K562 (cell line): ENCODE measurements around the gene CA6. TPM values are rescaled to one million over a fixed set of nuclear protein-coding genes. Genes with fewer than 3 reads are reported as not detected.

Experiments
- ATAC-seq: fragments of 200-7000 bp; cut with Tn5 transposase; 3 replicates; pipeline ENCODE4 v1.9.1; 2020; ENCODE audit warnings: moderate library complexity
- BruUV-seq: library from RNA; stranded (reverse); fragments of 400-500 nt; replicated peaks from 2 replicates; lab custom pipeline; 2021; lab: Mats Ljungman, UMichigan
- CTCF ChIA-PET: fragments of 300-600 bp; formaldehyde crosslinking; extraction: SDS; loops from one replicate; lab custom pipeline; 2021; ENCODE audit warnings: low intra/inter-chr PET ratio; lab: Yijun Ruan, JAX
- POLR2A ChIA-PET: fragments of 300-600, 350-650 bp; sonication (Branson Sonifier 250); formaldehyde crosslinking; extraction: SDS; loops from one replicate; lab custom pipeline; 2021; ENCODE audit warnings: antibody characterized with exemption, inconsistent platforms; lab: Yijun Ruan, JAX
- DNase-seq, 4 experiments: peaks; one replicate each; pipeline versions ENCODE4 v3.0.0 to v3.0.0-alpha.2; 2011 to 2018; ENCODE audit warnings: low spot score in 3 of 4, mixed read lengths in 3 of 4; ENCODE audit errors: extremely low read depth in 1 of 4
- FAIRE-seq: peaks from 2 replicates; lab custom pipeline; 2011; peaks lifted over from hg19 to GRCh38; lab: Jason Lieb, UNC
- H2AFZ ChIP-seq: 2 replicates; pipeline ENCODE4 v1.6.0; 2011; ENCODE audit warnings: low read depth, low read length, control low read depth, inconsistent platforms
- H3K27ac ChIP-seq: fragments of 200-600 bp; 3 replicates; pipeline ENCODE4 v1.8.0; 2011; ENCODE audit warnings: low read depth, mild to moderate bottlenecking, control low read depth, inconsistent platforms, low read length, moderate library complexity, mixed read lengths; ENCODE audit errors: extremely low read depth
- H3K27me3 ChIP-seq, 2 experiments: fragments of 300-600 bp in 1 of 2; 2 replicates in 1 of 2; 3 replicates in 1 of 2; pipeline versions ENCODE4 v1.6.0 to v1.8.0; 2011; ENCODE audit warnings: inconsistent platforms in 2 of 2, low read length in 2 of 2, mild to moderate bottlenecking in 1 of 2, mixed read lengths in 1 of 2, moderate library complexity in 1 of 2; ENCODE audit not compliant: control insufficient read depth in 2 of 2, insufficient read depth in 2 of 2
- H3K36me3 ChIP-seq: fragments of 300-600 bp; 3 replicates; pipeline ENCODE4 v1.8.0; 2011; ENCODE audit warnings: mild to moderate bottlenecking, low read length, inconsistent platforms; ENCODE audit not compliant: control insufficient read depth, insufficient read depth
- H3K4me1 ChIP-seq, 2 experiments: fragments of 200-600 bp in 1 of 2; replicated peaks in 1 of 2; 2 replicates in 1 of 2; 3 replicates in 1 of 2; pipeline versions ENCODE4 v1.5.1 to v1.8.0; 2011; ENCODE audit warnings: inconsistent platforms in 2 of 2, low read length in 2 of 2, mild to moderate bottlenecking in 1 of 2, mixed read lengths in 1 of 2, moderate library complexity in 1 of 2; ENCODE audit not compliant: control insufficient read depth in 2 of 2, insufficient read depth in 2 of 2
- H3K4me2 ChIP-seq: 2 replicates; pipeline ENCODE4 v1.6.1; 2011; ENCODE audit warnings: low read length, control low read depth, inconsistent platforms, mixed read lengths; ENCODE audit not compliant: insufficient read depth
- H3K4me3 ChIP-seq: fragments of 200-600 bp; sonication (generic), shearing (Covaris generic); 2 replicates; pipeline ENCODE4 v1.5.1; 2016; ENCODE audit warnings: control low read depth, inconsistent platforms
- H3K79me2 ChIP-seq: fragments of 200-600 bp; 3 replicates; pipeline ENCODE4 v1.8.0; 2011; ENCODE audit warnings: low read length, inconsistent platforms; ENCODE audit not compliant: control insufficient read depth, insufficient read depth
- H3K9ac ChIP-seq, 2 experiments: 2 replicates each; pipeline versions ENCODE4 v1.6.0 to v1.6.1; 2011; ENCODE audit warnings: low read depth in 2 of 2, low read length in 2 of 2, control low read depth in 1 of 2, inconsistent platforms in 1 of 2, mild to moderate bottlenecking in 1 of 2, mixed read lengths in 1 of 2; ENCODE audit not compliant: insufficient read depth in 1 of 2
- H3K9me1 ChIP-seq: one replicate; pipeline ENCODE4 v1.6.0; 2011; ENCODE audit warnings: inconsistent platforms, mild to moderate bottlenecking, low read length, moderate library complexity; ENCODE audit not compliant: control insufficient read depth, insufficient read depth
- H3K9me3 ChIP-seq: replicated peaks from 2 replicates; pipeline ENCODE4 v1.5.1; 2011; ENCODE audit warnings: low read depth, low read length, inconsistent platforms; ENCODE audit not compliant: control insufficient read depth, insufficient read depth
- H4K20me1 ChIP-seq: replicated peaks from 2 replicates; pipeline ENCODE4 v1.6.1; 2011; ENCODE audit warnings: low read length, inconsistent platforms, mixed read lengths; ENCODE audit not compliant: control insufficient read depth, insufficient read depth
- BRCA1 ChIP-seq, 2 experiments: fragments of 450-650 bp in 1 of 2; sonication (generic) in 1 of 2; formaldehyde crosslinking in 1 of 2; IDR thresholded peaks; 2 replicates each; pipeline versions ENCODE4 v1.5.0 to v1.6.1; 2017 to 2020; ENCODE audit warnings: mild to moderate bottlenecking in 1 of 2, missing genetic modification reagents in 1 of 2
- CHD2 ChIP-seq: IDR thresholded peaks from 2 replicates; pipeline ENCODE4 v1.6.1; 2011; ENCODE audit warnings: low read depth, low read length
- CHD4 ChIP-seq: fragments of 200-600 bp; sonication (generic); IDR thresholded peaks from 3 replicates; pipeline ENCODE4 v1.6.1; 2012; ENCODE audit warnings: low read depth, mild to moderate bottlenecking, mixed read lengths, low read length, inconsistent platforms; ENCODE audit not compliant: insufficient read depth, insufficient replicate concordance, poor library complexity, severe bottlenecking
- FOXP4 ChIP-seq: sonication (generic); formaldehyde crosslinking; IDR thresholded peaks from 2 replicates; pipeline ENCODE4 v1.8.0; 2022; ENCODE audit warnings: mild to moderate bottlenecking, missing genetic modification reagents, borderline replicate concordance
- GATA2 ChIP-seq: sonication (generic); formaldehyde crosslinking; IDR thresholded peaks from 2 replicates; pipeline ENCODE4 v1.4.0; 2020; ENCODE audit warnings: mild to moderate bottlenecking, missing genetic modification reagents
- HDGF ChIP-seq: fragments of 450-650 bp; IDR thresholded peaks from 2 replicates; pipeline ENCODE4 v1.6.1; 2016
- HMGN3 ChIP-seq: IDR thresholded peaks from 2 replicates; pipeline ENCODE4 v1.6.1; 2011; ENCODE audit warnings: borderline replicate concordance, low read depth, mild to moderate bottlenecking, mixed read lengths, low read length; ENCODE audit not compliant: insufficient read length; ENCODE audit errors: extremely low read depth
- KDM1A ChIP-seq, 2 experiments: fragments of 450-650 bp; IDR thresholded peaks; 2 replicates each; pipeline ENCODE4 v1.6.1; 2016; ENCODE audit warnings: mild to moderate bottlenecking in 2 of 2
- MYNN ChIP-seq, 2 experiments: sonication (generic); formaldehyde crosslinking in 1 of 2; IDR thresholded peaks; 2 replicates each; pipeline versions ENCODE4 v1.5.0 to v1.6.1; 2016 to 2020; ENCODE audit warnings: antibody characterized with exemption in 1 of 2, missing genetic modification reagents in 1 of 2
- RBBP5 ChIP-seq: fragments of 200-600 bp; sonication (generic); IDR thresholded peaks from 2 replicates; pipeline ENCODE4 v1.6.1; 2012; ENCODE audit warnings: borderline replicate concordance, mild to moderate bottlenecking, low read length, control low read depth, inconsistent platforms; ENCODE audit not compliant: insufficient read depth, poor library complexity, severe bottlenecking
- RFX7 ChIP-seq: fragments of 250-450 bp; sonication (Bioruptor Pico); IDR thresholded peaks from 2 replicates; pipeline ENCODE4 v1.5.1; 2021; ENCODE audit warnings: mild to moderate bottlenecking
- SNAPC5 ChIP-seq: fragments of 250-450 bp; sonication (Bioruptor Pico); IDR thresholded peaks from 2 replicates; pipeline ENCODE4 v1.8.0; 2021; ENCODE audit warnings: moderate library complexity, mild to moderate bottlenecking, inconsistent platforms
- SRF ChIP-seq, 2 experiments: fragments of 250-450, 450-650 bp in 1 of 2; sonication (Bioruptor Pico) in 1 of 2; sonication (generic) in 1 of 2; formaldehyde crosslinking; IDR thresholded peaks; 2 replicates each; pipeline versions ENCODE4 v1.5.0 to v1.5.1; 2020 to 2022; ENCODE audit warnings: mild to moderate bottlenecking in 1 of 2, missing genetic modification reagents in 1 of 2
- TRIM28 ChIP-seq: fragments of 450-650 bp; IDR thresholded peaks from 2 replicates; pipeline ENCODE4 v1.6.1; 2017
- ZBTB12 ChIP-seq: fragments of 250-450 bp; sonication (Bioruptor Pico); IDR thresholded peaks from 2 replicates; pipeline ENCODE4 v1.4.0; 2020
- ZNF175 ChIP-seq: fragments of 200-800 bp; sonication (Bioruptor generic); IDR thresholded peaks from 2 replicates; pipeline ENCODE4 v1.6.1; 2016; ENCODE audit warnings: low read depth, mild to moderate bottlenecking, missing genetic modification characterization, missing compliant biosample characterization
- ZNF512 ChIP-seq: IDR thresholded peaks from 2 replicates; pipeline ENCODE4 v1.6.1; 2016; ENCODE audit warnings: missing genetic modification characterization, missing compliant biosample characterization
- ZNF717 ChIP-seq: fragments of 250-450 bp; sonication (Bioruptor Pico); IDR thresholded peaks from 2 replicates; pipeline ENCODE4 v1.5.0; 2021
- WGBS: fragments of 100-300 bp; shearing (Covaris generic); methylation state at CpG from one replicate; pipeline ENCODE4 v1.1.6; 2016; ENCODE audit warnings: low coverage, mixed read lengths; ENCODE audit not compliant: insufficient coverage; ENCODE audit errors: missing lambda C conversion rate; 5-methylcytosine and 5-hydroxymethylcytosine counted together
- in situ Hi-C: fragments of 300-500 bp; cut with MboI; formaldehyde crosslinking; loops from 4 replicates; pipeline ENCODE4 v1.15.0; 2018; ENCODE audit warnings: inconsistent platforms, mixed read lengths
- intact Hi-C: fragments of 100-400 bp; cut with micrococcal nuclease; formaldehyde crosslinking; loops from 2 replicates; pipeline ENCODE4 v1.14.2; 2022
- polyA plus RNA-seq, 8 experiments: library from polyadenylated mRNA; depleted of rRNA in 4 of 8; stranded (reverse) in 5 of 8; unstranded in 3 of 8; fragments of >200 nt; fragmentation: Nextera tagmentation in 2 of 8; fragmentation: Illumina TruSeq in 1 of 8; extraction: Ambion mirVana in 2 of 8; extraction: Trizol in 1 of 8; gene quantifications; 2 replicates each; pipeline versions ENCODE4 v1.2.1 to v1.2.3, GENCODE V29; 2011 to 2014; ENCODE audit warnings: inconsistent platforms in 1 of 8, missing spikeins in 1 of 8
- total RNA-seq, 7 experiments: library from RNA; depleted of rRNA in 6 of 7; stranded (reverse); fragments of >200 nt in 6 of 7; fragmentation: Illumina TruSeq in 2 of 7; extraction: Trizol in 2 of 7; gene quantifications; 2 replicates each; pipeline versions ENCODE4 v1.2.1 to v1.2.3, GENCODE V29; 2011 to 2021; ENCODE audit warnings: low replicate concordance in 1 of 7

Gene CA6
- total and polyA plus RNA-seq, 9 of the 15 experiments (the other 6 are each of a cell fraction or from before 2014, with no cell fraction given): not detected

GRCh38 chr1:8984203-8984602, 38.5 kb downstream of the CA6 start:
- no peak overlapping the region for H3K9ac ChIP-seq
- no peak for ATAC-seq

More at GRCh38 chr1:8984203-8984602, 38.5 kb downstream of the CA6 start:
- Histone ChIP-seq H3K9me3 (no peaks in the 10 kb centered on the region; the same call in 1 of the 2 replicates), H3K36me3 (no peaks in the 10 kb centered on the region), H3K79me2 (no peaks in the 10 kb centered on the region), H3K9me1 (no peaks in the 10 kb centered on the region), H3K4me3 (no peak overlapping the region), H3K27ac (no peak overlapping the region), H3K27me3 (peaks cover 19 to 42% of the 10 kb centered on the region in 2 experiments), H3K4me1 (no peaks in the 10 kb centered on the region), H2AFZ (no peak overlapping the region), H4K20me1 (no peaks in the 10 kb centered on the region), H3K4me2 (no peak overlapping the region)
- ChIA-PET POLR2A (interaction anchor here (0.7 to 1.0 kb wide), 2 partner anchors 46 to 181 kb away, joined by 3 read pairs; no protein-coding TSS in a partner anchor), CTCF (interaction anchor here (0.6 kb wide), 1 partner anchor 19 kb away, joined by 3 read pairs; no protein-coding TSS in a partner anchor)
- in situ Hi-C loops: no loop called here
- intact Hi-C loops: no loop called here
- no peak for TF ChIP-seq MYNN (IDR thresholded peaks at IDR 0.05)
- TF ChIP-seq MYNN (CRISPR knock-in tag; IDR thresholded peaks at IDR 0.05): no peak
- TF ChIP-seq ZNF512 (tag): peak; percentile 92
- no peak for TF ChIP-seq CHD4
- TF ChIP-seq HMGN3: no peak
- TF ChIP-seq HDGF: no peak
- no peak for TF ChIP-seq CHD2
- no peak for TF ChIP-seq ZBTB12 (CRISPR knock-in tag)
- no peak for TF ChIP-seq ZNF717 (CRISPR knock-in tag)
- TF ChIP-seq TRIM28: no peak
- TF ChIP-seq RFX7 (CRISPR knock-in tag): no peak
- no peak for TF ChIP-seq GATA2 (CRISPR knock-in tag)
- no peak for TF ChIP-seq FOXP4
- no peak for TF ChIP-seq ZNF175 (CRISPR knock-in tag)
- TF ChIP-seq KDM1A (IDR thresholded peaks at IDR 0.05): peak in 1 of 2 experiments; percentile 43; a peak in 1 of 4 replicates
- no peak for TF ChIP-seq SRF (CRISPR knock-in tag; IDR thresholded peaks at IDR 0.05)
- TF ChIP-seq SNAPC5 (CRISPR knock-in tag): no peak
- TF ChIP-seq RBBP5: no peak
- no peak for TF ChIP-seq BRCA1 (IDR thresholded peaks at IDR 0.05)
- no peak for TF ChIP-seq BRCA1 (CRISPR knock-in tag; IDR thresholded peaks at IDR 0.05)
- WGBS: 0% methylated on average over 2 of the region's 2 CpGs
- FAIRE-seq (no peak), DNase-seq (no peak)
- BruUV-seq: no TSS peak
